ENCODE measurements around the gene SGCD.

The SGCD gene

GRCh38 chr5:156471893-156472292 lies 144.9 kb downstream of the SGCD start:
- no peak for DNase-seq

GRCh38 chr5:156473269-156473908 lies 146.4 kb downstream of the SGCD start:
- no peak for DNase-seq

- DNase-seq: no peak
These were observed 147.3 kb downstream of the SGCD start for GRCh38 chr5:156474251-156474650.

GRCh38 chr5:156475182-156476157 lies 148.5 kb downstream of the SGCD start:
- DNase-seq: no peak

GRCh38 chr5:156476158-156476551 lies 149.2 kb downstream of the SGCD start:
- no peak for DNase-seq

- no peak for DNase-seq
These were observed 149.7 kb downstream of the SGCD start for GRCh38 chr5:156476678-156477077.

GRCh38 chr5:156477196-156477595 lies 150.2 kb downstream of the SGCD start:
- DNase-seq: no peak

GRCh38 chr5:156479849-156480248 lies 152.9 kb downstream of the SGCD start:
- DNase-seq: no peak

- no peak for DNase-seq
These were observed 154.8 kb downstream of the SGCD start for GRCh38 chr5:156481741-156482140.

GRCh38 chr5:156482818-156483217 lies 155.9 kb downstream of the SGCD start:
- no peak for DNase-seq

GRCh38 chr5:156486394-156487238 lies 159.7 kb downstream of the SGCD start:
- DNase-seq: no peak

- DNase-seq: no peak
These were observed 164.8 kb downstream of the SGCD start for GRCh38 chr5:156491766-156492165.

GRCh38 chr5:156496291-156496690 lies 169.3 kb downstream of the SGCD start:
- DNase-seq: no peak

- no peak for DNase-seq
These were observed 170.8 kb downstream of the SGCD start for GRCh38 chr5:156497804-156498208.

- no peak for DNase-seq
These were observed 171.4 kb downstream of the SGCD start for GRCh38 chr5:156498226-156498980.

GRCh38 chr5:156500755-156501154 lies 173.8 kb downstream of the SGCD start:
- DNase-seq: no peak

- no peak for DNase-seq
These were observed 178.1 kb downstream of the SGCD start for GRCh38 chr5:156505101-156505500.

GRCh38 chr5:156513123-156513815 lies 186.3 kb downstream of the SGCD start:
- DNase-seq: no peak

- DNase-seq: no peak
These were observed 188.2 kb downstream of the SGCD start for GRCh38 chr5:156515121-156515520.

GRCh38 chr5:156515803-156516360 lies 188.9 kb downstream of the SGCD start:
- DNase-seq: no peak
